ENCODE measurements around the gene C9orf50. TPM values are rescaled to one million over a fixed set of nuclear protein-coding genes. Genes with fewer than 3 reads are reported as not detected.

Gene C9orf50
- polyA plus RNA-seq, 1 donor from 2014 or later = not detected

GRCh38 chr9:129585352-129585751, 35.5 kb downstream of the C9orf50 start:
- no peaks in the 10 kb centered on the region for H4K20me1 ChIP-seq (ENCODE audit: insufficient read depth)
- no peaks in the 10 kb centered on the region for H3F3A ChIP-seq (ENCODE audit: insufficient read depth, low read length, poor library complexity, severe bottlenecking)
- no peak overlapping the region for H3K4me3 ChIP-seq (ENCODE audit: low read length)
- no peaks in the 10 kb centered on the region for H3K9me3 ChIP-seq (ENCODE audit: low read length)
- no peaks in the 10 kb centered on the region for H3K9me2 ChIP-seq (ENCODE audit: insufficient read depth, low read length)
- no peak overlapping the region for H3K4me2 ChIP-seq (ENCODE audit: low read length)
- H2AFZ ChIP-seq (ENCODE audit: low read depth, low read length) = no peak overlapping the region
- TF ChIP-seq MXI1 (conservative IDR thresholded peaks at IDR 0.05; ENCODE audit: poor library complexity, severe bottlenecking) = no peak
- TF ChIP-seq RAD21 (conservative IDR thresholded peaks at IDR 0.05) = no peak
- TF ChIP-seq SMC3 (conservative IDR thresholded peaks at IDR 0.05; ENCODE audit: poor library complexity) = no peak
- no peak for TF ChIP-seq REST (IDR thresholded peaks at IDR 0.05; ENCODE audit: borderline replicate concordance)
- no peak for TF ChIP-seq EZH2 (IDR thresholded peaks at IDR 0.05; ENCODE audit: borderline replicate concordance, insufficient read depth, low read length, poor library complexity, severe bottlenecking)
- TF ChIP-seq POLR2AphosphoS5 (IDR thresholded peaks at IDR 0.05) = no peak
- no peak for TF ChIP-seq CTCF (IDR thresholded peaks at IDR 0.05; ENCODE audit: poor library complexity, severe bottlenecking)
- no peak for TF ChIP-seq TAF1 (IDR thresholded peaks at IDR 0.05; ENCODE audit: low read depth)
- no peak for TF ChIP-seq EP300 (conservative IDR thresholded peaks at IDR 0.05; ENCODE audit: poor library complexity, severe bottlenecking)
- no peaks in the 10 kb centered on the region for H3K36me3 ChIP-seq (ENCODE audit: insufficient read depth, low read length)
- no peak overlapping the region for H3K27ac ChIP-seq (ENCODE audit: low read length)
- H3K79me2 ChIP-seq (replicated peaks; ENCODE audit: insufficient read depth, low read length) = no peaks in the 10 kb centered on the region
- no peaks in the 10 kb centered on the region for H3K27me3 ChIP-seq (ENCODE audit: insufficient read depth, low read depth, low read length)
- no peak overlapping the region for H3K9ac ChIP-seq (ENCODE audit: low read length)

- Histone ChIP-seq H3K79me2 (replicated peaks; ENCODE audit: insufficient read depth, low read length) (no peaks in the 10 kb centered on the region), H3K9me3 (ENCODE audit: low read length) (no peaks in the 10 kb centered on the region), H4K20me1 (ENCODE audit: insufficient read depth) (no peaks in the 10 kb centered on the region), H2AFZ (ENCODE audit: low read depth, low read length) (no peak overlapping the region), H3K27ac (ENCODE audit: low read length) (no peak overlapping the region), H3K9me2 (ENCODE audit: insufficient read depth, low read length) (no peaks in the 10 kb centered on the region), H3K27me3 (ENCODE audit: insufficient read depth, low read depth, low read length) (no peaks in the 10 kb centered on the region), H3K9ac (ENCODE audit: low read length) (no peak overlapping the region), H3K4me3 (ENCODE audit: low read length) (no peak overlapping the region), H3F3A (ENCODE audit: insufficient read depth, low read length, poor library complexity, severe bottlenecking) (no peaks in the 10 kb centered on the region), H3K36me3 (ENCODE audit: insufficient read depth, low read length) (no peaks in the 10 kb centered on the region), H3K4me2 (ENCODE audit: low read length) (no peak overlapping the region)
- TF ChIP-seq MXI1 (conservative IDR thresholded peaks at IDR 0.05; ENCODE audit: poor library complexity, severe bottlenecking) = no peak
- no peak for TF ChIP-seq EP300 (conservative IDR thresholded peaks at IDR 0.05; ENCODE audit: poor library complexity, severe bottlenecking)
- TF ChIP-seq CTCF (IDR thresholded peaks at IDR 0.05; ENCODE audit: poor library complexity, severe bottlenecking) = no peak
- no peak for TF ChIP-seq SMC3 (conservative IDR thresholded peaks at IDR 0.05; ENCODE audit: poor library complexity)
- TF ChIP-seq EZH2 (IDR thresholded peaks at IDR 0.05; ENCODE audit: borderline replicate concordance, insufficient read depth, low read length, poor library complexity, severe bottlenecking) = no peak
- TF ChIP-seq TAF1 (IDR thresholded peaks at IDR 0.05; ENCODE audit: low read depth) = no peak
- no peak for TF ChIP-seq REST (IDR thresholded peaks at IDR 0.05; ENCODE audit: borderline replicate concordance)
These were observed 36.8 kb downstream of the C9orf50 start for GRCh38 chr9:129584136-129584535.

All from neural cell (in vitro differentiated cells).